ENCODE data around the gene CHSY1.
"Not testable (repeated sequence)": the region's sequence is repeated elsewhere in the genome, so short reads cannot be mapped to it uniquely, and the experiment has no call there.

Gene CHSY1

DNA sequence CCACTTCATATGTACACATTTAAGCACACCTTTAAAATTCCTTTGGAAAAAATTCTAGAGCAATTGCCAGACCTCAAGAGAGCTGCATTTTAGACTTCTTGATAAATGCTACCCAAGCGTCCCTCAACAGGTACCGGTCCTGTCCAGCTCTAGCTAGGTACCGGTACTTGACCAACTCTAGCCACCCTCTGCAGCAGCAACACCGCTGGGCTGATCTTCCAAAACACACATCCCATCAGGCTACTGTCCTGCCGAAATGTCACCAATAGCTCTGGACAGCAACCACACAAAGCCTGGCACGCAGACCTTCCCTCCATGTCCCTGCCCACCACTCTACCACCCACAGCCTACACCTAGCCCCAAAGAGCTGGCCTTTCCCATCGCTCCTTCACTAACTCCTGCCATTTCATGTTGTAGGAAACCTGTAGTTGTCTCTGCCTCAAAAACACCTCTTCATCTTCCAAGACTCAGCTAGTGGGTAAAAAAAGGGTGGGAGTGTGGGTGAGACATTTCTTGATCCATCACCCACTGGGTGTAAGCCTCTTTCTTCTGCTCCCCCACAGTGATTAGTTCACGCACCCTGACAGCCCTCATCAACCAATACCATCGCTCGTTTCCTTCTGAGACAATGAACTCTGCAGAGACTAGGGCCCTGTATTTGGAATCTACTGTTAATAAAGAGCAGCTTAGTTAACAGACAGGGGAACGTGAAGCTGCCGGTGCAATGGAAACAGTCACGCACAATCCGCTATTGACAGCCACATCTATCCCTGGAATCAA lies 6.8 kb downstream of the CHSY1 start:
- DNase-seq (ENCODE audit: low spot score) (no peak), FAIRE-seq (no peak)

GRCh38 chr15:101244036-101244781 lies 7.6 kb downstream of the CHSY1 start:
- DNase-seq (ENCODE audit: low spot score) (no peak), FAIRE-seq (no peak)

- FAIRE-seq (no peak), DNase-seq (ENCODE audit: low spot score) (no peak)
Measured at GRCh38 chr15:101243420-101243819, 8.4 kb downstream of the CHSY1 start.

GRCh38 chr15:101242999-101243336 lies 8.9 kb downstream of the CHSY1 start:
- no peak for FAIRE-seq

GRCh38 chr15:101242160-101242998 lies 9.5 kb downstream of the CHSY1 start:
- peak; percentile 21 for DNase-seq (ENCODE audit: low spot score)

More at GRCh38 chr15:101242999-101243336, 8.9 kb downstream of the CHSY1 start:
- no peak for DNase-seq (ENCODE audit: low spot score)

GRCh38 chr15:101240358-101240757 lies 11.5 kb downstream of the CHSY1 start:
- DNase-seq (ENCODE audit: low spot score) (no peak), FAIRE-seq (no peak)

More at GRCh38 chr15:101242160-101242998, 9.5 kb downstream of the CHSY1 start:
- no peak for FAIRE-seq

DNA sequence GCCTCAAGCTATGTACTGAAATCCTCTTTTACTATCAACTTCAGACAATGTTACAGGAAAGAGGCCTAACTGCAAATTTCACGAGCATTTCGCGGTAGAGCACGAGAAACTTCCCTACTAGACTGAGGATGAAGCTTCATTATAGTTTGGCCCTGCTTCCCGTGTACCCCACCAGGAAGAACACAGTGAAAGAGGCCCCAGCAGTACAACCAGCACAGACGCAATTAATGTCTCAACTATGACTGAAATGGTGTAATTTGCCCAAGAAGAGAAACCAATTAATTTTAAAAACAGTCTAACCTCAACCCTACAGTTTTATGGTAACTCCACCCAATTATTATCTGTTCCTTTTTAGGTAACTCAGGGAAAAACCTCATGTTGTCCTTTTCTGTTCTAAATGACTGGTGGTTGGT lies 12.1 kb downstream of the CHSY1 start:
- DNase-seq (ENCODE audit: low spot score) (no peak), FAIRE-seq (no peak)

- no peak for FAIRE-seq
- no peak for DNase-seq (ENCODE audit: low spot score)
Measured at GRCh38 chr15:101237251-101237650, 14.6 kb downstream of the CHSY1 start.

DNA sequence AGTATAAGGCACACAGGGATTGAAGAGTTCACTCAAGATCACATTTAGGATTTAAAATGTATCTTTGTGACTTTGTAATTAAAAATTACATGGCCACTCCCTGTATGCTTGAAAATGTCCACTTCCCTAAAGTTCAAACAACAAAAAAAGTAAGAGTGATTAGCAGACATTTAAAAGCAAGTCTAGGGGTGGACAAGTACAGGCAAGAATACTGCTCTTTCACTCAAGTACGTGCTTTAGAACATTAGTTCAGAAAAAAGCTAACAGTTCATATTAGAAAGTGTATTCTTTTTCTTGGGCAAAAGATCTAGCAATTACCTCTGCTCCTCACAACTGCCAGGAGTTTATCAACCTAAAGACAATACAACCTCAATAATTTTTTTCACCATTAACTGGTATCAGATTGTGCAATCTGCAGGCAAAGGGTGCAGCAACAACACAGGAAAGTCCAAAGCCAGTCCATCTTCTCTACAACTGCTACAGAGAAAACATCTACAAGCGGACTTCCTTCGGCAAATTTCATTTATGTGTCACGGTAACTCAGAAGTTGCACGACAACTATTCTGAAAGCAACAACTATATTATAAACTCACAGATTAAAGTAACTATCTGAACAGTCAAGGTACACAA lies 18.1 kb downstream of the CHSY1 start:
- DNase-seq (ENCODE audit: low spot score) (no peak), FAIRE-seq (no peak)

DNA sequence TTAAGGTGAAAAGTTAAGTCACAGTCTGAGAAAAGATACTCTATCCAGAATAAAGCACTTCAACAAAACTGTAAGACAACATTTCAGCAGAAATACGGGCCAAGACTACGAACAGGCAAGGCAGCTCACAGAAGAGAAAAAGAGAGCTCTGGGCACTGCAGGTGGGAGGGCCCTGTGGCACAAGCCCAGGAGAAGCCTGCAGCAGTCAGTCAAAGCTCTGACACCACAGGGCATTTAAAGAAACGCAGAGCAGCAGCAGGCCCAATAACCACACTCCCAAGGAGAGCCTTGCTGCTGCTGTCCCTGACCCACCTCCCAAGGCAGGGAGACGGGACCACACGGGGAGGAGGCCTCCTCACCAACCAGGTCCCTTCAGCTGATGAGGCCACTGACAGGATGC lies 19.2 kb downstream of the CHSY1 start:
- DNase-seq (ENCODE audit: low spot score) (no peak), FAIRE-seq (no peak)

GRCh38 chr15:101228313-101228712 lies 23.5 kb downstream of the CHSY1 start:
- DNase-seq (ENCODE audit: low spot score) = no peak
- no peak for FAIRE-seq

- FAIRE-seq = no peak
- no peak for DNase-seq (ENCODE audit: low spot score)
Measured at GRCh38 chr15:101225658-101226057, 26.2 kb downstream of the CHSY1 start.

- FAIRE-seq (no peak), DNase-seq (ENCODE audit: low spot score) (no peak)
Measured at GRCh38 chr15:101221902-101222301, 29.9 kb downstream of the CHSY1 start.

DNA sequence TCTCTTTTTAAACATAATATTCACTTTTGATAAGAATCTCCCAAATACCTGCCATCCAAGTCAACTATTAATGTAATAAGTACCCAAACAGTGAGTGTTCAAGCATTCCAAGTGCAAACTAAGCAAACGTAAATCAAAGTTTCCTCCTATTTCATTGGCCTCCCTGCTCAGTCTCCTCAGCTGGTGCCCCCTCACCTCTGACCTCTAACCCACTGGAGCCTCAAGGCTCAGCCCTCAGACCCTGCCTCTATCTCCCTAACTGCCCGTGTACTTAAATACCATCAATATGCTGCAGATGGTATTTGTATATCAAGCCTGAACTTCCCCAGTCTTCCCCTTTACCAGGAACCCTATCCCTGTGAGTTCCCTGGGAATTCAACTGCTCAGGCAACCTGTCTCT lies 31.8 kb downstream of the CHSY1 start:
- no peak for DNase-seq (ENCODE audit: low spot score)
- no peak for FAIRE-seq

GRCh38 chr15:101219441-101219840 lies 32.4 kb downstream of the CHSY1 start:
- DNase-seq (ENCODE audit: low spot score) (no peak), FAIRE-seq (no peak)

GRCh38 chr15:101217446-101217845 lies 34.4 kb downstream of the CHSY1 start:
- FAIRE-seq = no peak
- DNase-seq (ENCODE audit: low spot score) = no peak

DNA sequence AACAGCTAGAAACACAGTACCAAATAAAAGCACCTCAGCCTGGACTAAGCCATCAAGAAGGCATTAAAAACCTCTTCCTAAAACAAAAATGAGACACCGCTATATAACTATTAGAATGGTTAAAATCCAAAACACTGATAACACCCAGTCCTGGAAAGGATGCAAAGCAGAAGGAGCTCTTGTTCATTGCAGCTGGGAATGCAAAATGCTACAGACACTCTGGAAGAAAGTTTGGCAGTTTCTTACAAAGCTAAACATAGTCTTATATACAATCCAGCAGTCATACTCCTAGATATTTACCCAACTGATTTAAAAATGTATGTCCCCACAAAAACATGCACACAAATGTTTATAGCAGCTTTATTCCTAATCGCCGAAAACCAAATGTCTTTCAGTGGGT lies 35.7 kb downstream of the CHSY1 start:
- no peak for FAIRE-seq
- no peak for DNase-seq (ENCODE audit: low spot score)

DNA sequence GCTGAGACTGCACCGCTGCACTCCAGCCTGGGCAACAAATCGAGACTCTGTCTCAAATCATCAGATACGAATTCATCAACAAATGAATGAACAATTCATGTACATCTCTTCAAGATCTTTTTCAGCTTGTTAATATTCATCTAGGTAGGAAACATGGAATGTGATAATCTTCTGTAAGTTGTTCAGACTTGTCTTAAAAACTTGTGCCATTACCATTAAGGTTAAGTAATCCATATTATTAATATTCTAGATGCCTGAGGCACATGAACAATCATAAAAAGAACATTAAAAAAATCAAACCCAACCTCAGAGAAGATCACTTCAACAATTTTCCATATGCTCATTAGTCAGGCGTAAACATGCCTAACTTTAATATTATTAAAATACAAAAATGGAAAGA lies 36.2 kb downstream of the CHSY1 start:
- no peak for FAIRE-seq
- DNase-seq (ENCODE audit: low spot score) = no peak

GRCh38 chr15:101214435-101215097 lies 37.3 kb downstream of the CHSY1 start:
- FAIRE-seq; DNase-seq (ENCODE audit: low spot score): not testable (repeated sequence)

- no peak for DNase-seq (ENCODE audit: low spot score)
- no peak for FAIRE-seq
Measured at GRCh38 chr15:101213570-101213969, 38.3 kb downstream of the CHSY1 start.

DNA sequence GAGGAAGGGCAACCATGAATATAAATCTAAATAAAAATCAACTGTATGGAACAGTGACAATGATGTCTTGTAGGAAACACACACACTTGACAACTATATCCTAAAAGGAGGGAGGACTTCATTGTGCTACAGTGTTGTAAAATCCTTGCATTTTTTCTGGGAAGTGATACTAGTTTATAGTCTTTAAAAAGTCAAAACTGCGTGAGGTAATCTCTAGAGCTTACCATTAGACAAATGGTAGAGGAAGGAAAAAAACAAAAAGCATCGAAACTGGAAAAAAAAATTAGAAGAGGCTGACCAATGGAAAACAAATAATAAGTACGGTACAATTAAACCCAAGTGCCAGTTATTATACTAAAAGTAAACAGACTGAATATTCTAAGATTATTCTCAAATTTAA lies 38.7 kb downstream of the CHSY1 start:
- DNase-seq (ENCODE audit: low spot score) (no peak), FAIRE-seq (no peak)
